NCI-H1694 (cell line): ENCODE measurements around the gene CDKN2AIP.

Source experiments
- DNase-seq: peaks from one replicate; lab custom pipeline; 2025; lab: John Stamatoyannopoulos, UW

CDKN2AIP gene

GRCh38 chr4:183495184-183495583 lies 50.7 kb downstream of the CDKN2AIP start:
- no peak for DNase-seq
